Measurements from ENCODE around the gene PATJ.

The PATJ gene

DNA sequence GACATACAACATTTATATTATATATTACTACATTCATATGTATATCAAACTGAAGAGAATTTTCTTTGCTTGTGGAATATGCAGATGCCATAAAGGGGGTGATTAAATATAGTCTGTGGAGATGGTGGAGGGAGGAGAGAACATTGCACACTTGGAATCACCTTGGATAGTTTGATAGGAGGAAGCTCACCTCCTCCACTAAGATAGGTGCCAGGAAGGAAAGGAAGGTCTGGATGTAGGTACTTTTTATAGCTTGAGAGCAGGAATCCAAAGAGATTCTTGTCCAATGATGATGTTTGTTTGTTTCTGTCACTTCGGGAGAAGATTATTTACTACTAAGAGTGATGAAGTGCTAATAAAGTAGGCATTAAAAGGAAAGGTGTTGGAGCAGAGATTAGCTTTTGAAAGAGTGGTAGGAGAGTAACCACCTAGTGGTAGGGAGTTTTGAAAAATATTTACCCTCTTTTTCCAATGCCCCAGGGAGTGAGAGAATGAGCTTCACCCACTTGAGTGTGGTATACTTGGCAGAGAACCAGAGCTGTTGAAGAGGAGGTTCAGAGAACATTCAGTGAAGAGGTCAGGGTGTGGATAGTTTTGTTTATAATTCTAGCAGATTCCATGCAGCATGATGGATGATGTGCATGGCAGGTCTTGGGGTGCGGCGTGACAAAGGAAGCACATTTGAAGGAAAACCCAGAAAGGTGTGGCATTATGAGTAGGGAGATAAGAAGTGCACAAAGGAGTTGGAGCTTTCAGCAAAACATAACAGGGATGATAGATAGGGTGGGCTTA is 145.0 kb downstream of the PATJ start (continued):
- TF ChIP-seq, protein P1, sequence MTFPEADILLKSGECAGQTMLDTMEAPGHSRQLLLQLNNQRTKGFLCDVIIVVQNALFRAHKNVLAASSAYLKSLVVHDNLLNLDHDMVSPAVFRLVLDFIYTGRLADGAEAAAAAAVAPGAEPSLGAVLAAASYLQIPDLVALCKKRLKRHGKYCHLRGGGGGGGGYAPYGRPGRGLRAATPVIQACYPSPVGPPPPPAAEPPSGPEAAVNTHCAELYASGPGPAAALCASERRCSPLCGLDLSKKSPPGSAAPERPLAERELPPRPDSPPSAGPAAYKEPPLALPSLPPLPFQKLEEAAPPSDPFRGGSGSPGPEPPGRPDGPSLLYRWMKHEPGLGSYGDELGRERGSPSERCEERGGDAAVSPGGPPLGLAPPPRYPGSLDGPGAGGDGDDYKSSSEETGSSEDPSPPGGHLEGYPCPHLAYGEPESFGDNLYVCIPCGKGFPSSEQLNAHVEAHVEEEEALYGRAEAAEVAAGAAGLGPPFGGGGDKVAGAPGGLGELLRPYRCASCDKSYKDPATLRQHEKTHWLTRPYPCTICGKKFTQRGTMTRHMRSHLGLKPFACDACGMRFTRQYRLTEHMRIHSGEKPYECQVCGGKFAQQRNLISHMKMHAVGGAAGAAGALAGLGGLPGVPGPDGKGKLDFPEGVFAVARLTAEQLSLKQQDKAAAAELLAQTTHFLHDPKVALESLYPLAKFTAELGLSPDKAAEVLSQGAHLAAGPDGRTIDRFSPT (tag by site-specific recombination; IDR thresholded peaks at IDR 0.05), result no peak
- TF ChIP-seq ZNF791 (tag by site-specific recombination; IDR thresholded peaks at IDR 0.05) (no peak), ZNF514 (tag by site-specific recombination; IDR thresholded peaks at IDR 0.05) (no peak)

DNA sequence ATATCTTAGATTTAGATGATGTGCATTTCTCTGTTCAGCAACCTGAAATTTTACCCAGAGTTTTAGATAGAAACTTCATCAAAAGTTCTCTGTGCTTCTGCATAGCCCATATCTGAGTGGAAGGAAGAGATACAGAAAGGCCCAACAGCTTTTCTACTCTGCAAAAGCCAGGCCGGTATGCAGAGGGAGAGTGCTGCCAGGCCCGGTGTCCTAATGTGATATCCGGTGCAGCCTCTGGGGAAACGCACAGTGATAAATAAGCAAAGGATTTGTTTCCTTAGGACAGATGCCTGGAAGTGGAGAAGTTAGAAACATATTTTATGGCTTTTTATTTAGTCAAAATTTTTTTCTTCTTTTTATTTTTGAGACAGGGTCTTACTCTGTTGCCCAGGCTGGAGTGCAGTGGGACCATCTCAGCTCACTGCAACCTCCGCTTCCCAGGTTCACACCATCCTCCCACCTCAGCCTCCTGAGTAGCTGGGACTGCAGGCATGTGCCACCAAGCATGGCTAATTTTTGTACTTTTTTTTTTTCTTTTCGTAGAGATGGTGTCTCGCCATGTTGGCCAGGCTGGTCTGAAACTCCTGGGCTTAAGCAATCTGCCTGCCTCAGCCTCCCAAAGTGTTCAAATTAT is 145.8 kb downstream of the PATJ start:
- peaks cover 17% of the 10 kb centered on the region for H3K4me1 ChIP-seq (ENCODE audit: control insufficient read depth, insufficient read depth, low read length)
- peaks cover 3 to 18% of the 10 kb centered on the region in 2 experiments; a peak in 2 of 3 replicates for H3K36me3 ChIP-seq (ENCODE audit: control insufficient read depth in 2 of 2, insufficient read depth in 1 of 2, low read length in 2 of 2)
- ChIA-PET POLR2A (no interaction called here), CTCF (interaction anchor here (0.5 to 0.6 kb wide), 2 partner anchors 290 to 1040 kb away, joined by 3 to 6 read pairs; no protein-coding TSS in a partner anchor)
- H3K4me3 ChIP-seq (ENCODE audit: low read depth, low read length), result no peak overlapping the region
- peak overlapping the region; percentile 45 for H3K27ac ChIP-seq (ENCODE audit: extremely low read depth, low read depth, low read length)
- H3K9me3 ChIP-seq (ENCODE audit: control insufficient read depth, insufficient read depth, low read depth, low read length), result no peaks in the 10 kb centered on the region
- peak; percentile 98 for TF ChIP-seq ZNF121 (tag by site-specific recombination; IDR thresholded peaks at IDR 0.05)
- no peak for TF ChIP-seq SP2 (tag by site-specific recombination; IDR thresholded peaks at IDR 0.05)
- no peak for TF ChIP-seq SCRT1 (tag by site-specific recombination; IDR thresholded peaks at IDR 0.05; ENCODE audit: borderline replicate concordance)
- no peak for TF ChIP-seq ZNF560 (tag by site-specific recombination; IDR thresholded peaks at IDR 0.05; ENCODE audit: borderline replicate concordance)
- TF ChIP-seq SETDB1 (IDR thresholded peaks at IDR 0.05; ENCODE audit: insufficient read length, low read length), result no peak
- TF ChIP-seq, protein P2, sequence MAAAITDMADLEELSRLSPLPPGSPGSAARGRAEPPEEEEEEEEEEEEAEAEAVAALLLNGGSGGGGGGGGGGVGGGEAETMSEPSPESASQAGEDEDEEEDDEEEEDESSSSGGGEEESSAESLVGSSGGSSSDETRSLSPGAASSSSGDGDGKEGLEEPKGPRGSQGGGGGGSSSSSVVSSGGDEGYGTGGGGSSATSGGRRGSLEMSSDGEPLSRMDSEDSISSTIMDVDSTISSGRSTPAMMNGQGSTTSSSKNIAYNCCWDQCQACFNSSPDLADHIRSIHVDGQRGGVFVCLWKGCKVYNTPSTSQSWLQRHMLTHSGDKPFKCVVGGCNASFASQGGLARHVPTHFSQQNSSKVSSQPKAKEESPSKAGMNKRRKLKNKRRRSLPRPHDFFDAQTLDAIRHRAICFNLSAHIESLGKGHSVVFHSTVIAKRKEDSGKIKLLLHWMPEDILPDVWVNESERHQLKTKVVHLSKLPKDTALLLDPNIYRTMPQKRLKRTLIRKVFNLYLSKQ (tag by site-specific recombination; IDR thresholded peaks at IDR 0.05; ENCODE audit: borderline replicate concordance), result no peak
- TF ChIP-seq ZNF521 (tag by site-specific recombination; IDR thresholded peaks at IDR 0.05), result no peak
- no peak for TF ChIP-seq ZNF354C (tag by site-specific recombination; IDR thresholded peaks at IDR 0.05; ENCODE audit: borderline replicate concordance, low read depth)
- TF ChIP-seq ZNF529 (tag by site-specific recombination; IDR thresholded peaks at IDR 0.05; ENCODE audit: insufficient replicate concordance), result no peak
- TF ChIP-seq, protein P3, sequence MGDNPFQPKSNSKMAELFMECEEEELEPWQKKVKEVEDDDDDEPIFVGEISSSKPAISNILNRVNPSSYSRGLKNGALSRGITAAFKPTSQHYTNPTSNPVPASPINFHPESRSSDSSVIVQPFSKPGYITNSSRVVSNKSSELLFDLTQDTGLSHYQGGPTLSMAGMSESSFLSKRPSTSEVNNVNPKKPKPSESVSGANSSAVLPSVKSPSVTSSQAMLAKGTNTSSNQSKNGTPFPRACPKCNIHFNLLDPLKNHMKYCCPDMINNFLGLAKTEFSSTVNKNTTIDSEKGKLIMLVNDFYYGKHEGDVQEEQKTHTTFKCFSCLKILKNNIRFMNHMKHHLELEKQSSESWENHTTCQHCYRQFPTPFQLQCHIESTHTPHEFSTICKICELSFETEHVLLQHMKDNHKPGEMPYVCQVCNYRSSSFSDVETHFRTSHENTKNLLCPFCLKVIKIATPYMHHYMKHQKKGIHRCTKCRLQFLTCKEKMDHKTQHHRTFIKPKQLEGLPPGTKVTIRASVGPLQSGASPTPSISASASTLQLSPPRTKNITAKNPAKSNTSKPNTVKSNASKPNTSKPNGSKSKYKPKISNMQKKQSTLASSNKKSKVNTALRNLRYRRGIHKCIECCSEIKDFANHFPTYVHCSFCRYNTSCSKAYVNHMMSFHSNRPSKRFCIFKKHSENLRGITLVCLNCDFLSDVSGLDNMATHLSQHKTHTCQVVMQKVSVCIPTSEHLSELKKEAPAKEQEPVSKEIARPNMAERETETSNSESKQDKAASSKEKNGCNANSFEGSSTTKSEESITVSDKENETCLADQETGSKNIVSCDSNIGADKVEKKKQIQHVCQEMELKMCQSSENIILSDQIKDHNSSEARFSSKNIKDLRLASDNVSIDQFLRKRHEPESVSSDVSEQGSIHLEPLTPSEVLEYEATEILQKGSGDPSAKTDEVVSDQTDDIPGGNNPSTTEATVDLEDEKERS (tag by site-specific recombination; IDR thresholded peaks at IDR 0.05), result no peak
- TF ChIP-seq, protein P4, sequence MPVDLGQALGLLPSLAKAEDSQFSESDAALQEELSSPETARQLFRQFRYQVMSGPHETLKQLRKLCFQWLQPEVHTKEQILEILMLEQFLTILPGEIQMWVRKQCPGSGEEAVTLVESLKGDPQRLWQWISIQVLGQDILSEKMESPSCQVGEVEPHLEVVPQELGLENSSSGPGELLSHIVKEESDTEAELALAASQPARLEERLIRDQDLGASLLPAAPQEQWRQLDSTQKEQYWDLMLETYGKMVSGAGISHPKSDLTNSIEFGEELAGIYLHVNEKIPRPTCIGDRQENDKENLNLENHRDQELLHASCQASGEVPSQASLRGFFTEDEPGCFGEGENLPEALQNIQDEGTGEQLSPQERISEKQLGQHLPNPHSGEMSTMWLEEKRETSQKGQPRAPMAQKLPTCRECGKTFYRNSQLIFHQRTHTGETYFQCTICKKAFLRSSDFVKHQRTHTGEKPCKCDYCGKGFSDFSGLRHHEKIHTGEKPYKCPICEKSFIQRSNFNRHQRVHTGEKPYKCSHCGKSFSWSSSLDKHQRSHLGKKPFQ (tag by site-specific recombination; IDR thresholded peaks at IDR 0.05), result peak; percentile 99
- TF ChIP-seq, protein P5, sequence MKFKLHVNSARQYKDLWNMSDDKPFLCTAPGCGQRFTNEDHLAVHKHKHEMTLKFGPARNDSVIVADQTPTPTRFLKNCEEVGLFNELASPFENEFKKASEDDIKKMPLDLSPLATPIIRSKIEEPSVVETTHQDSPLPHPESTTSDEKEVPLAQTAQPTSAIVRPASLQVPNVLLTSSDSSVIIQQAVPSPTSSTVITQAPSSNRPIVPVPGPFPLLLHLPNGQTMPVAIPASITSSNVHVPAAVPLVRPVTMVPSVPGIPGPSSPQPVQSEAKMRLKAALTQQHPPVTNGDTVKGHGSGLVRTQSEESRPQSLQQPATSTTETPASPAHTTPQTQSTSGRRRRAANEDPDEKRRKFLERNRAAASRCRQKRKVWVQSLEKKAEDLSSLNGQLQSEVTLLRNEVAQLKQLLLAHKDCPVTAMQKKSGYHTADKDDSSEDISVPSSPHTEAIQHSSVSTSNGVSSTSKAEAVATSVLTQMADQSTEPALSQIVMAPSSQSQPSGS (tag by site-specific recombination; IDR thresholded peaks at IDR 0.05; ENCODE audit: low read depth), result no peak
- TF ChIP-seq ZNF416 (tag by site-specific recombination; IDR thresholded peaks at IDR 0.05), result no peak
- TF ChIP-seq TCF7L2 (IDR thresholded peaks at IDR 0.05; ENCODE audit: borderline replicate concordance, low read depth, low read length), result no peak
- no peak for TF ChIP-seq IKZF3 (tag by site-specific recombination; IDR thresholded peaks at IDR 0.05)
- no peak for TF ChIP-seq ZSCAN23 (tag by site-specific recombination; IDR thresholded peaks at IDR 0.05)
- TF ChIP-seq SP3 (tag by site-specific recombination; IDR thresholded peaks at IDR 0.05), result no peak
- TF ChIP-seq KLF16 (tag by site-specific recombination; IDR thresholded peaks at IDR 0.05), result no peak
- TF ChIP-seq BCL11B (tag by site-specific recombination; IDR thresholded peaks at IDR 0.05; ENCODE audit: low read depth), result no peak
- TF ChIP-seq ZNF776 (tag by site-specific recombination; IDR thresholded peaks at IDR 0.05; ENCODE audit: borderline replicate concordance), result no peak
- TF ChIP-seq HOXA7 (CRISPR knock-in tag; IDR thresholded peaks at IDR 0.05; ENCODE audit: borderline replicate concordance), result no peak
